PFSK-1 (cell line): ENCODE data around the gene DUSP21. TPM values are rescaled to one million over a fixed set of nuclear protein-coding genes. Genes with fewer than 3 reads are reported as not detected.

Experiments
- FOXP2 ChIP-seq: optimal IDR thresholded peaks from 2 replicates; pipeline ENCODE3; 2011; ENCODE audit warnings: borderline replicate concordance, control low read depth, inconsistent platforms; ENCODE audit not compliant: insufficient read depth; ENCODE audit errors: extremely low read length, extremely low read depth
- POLR2AphosphoS5 ChIP-seq: IDR thresholded peaks from 2 replicates; pipeline ENCODE4 v1.6.1; 2012; ENCODE audit warnings: low read depth, mild to moderate bottlenecking, control low read depth, low read length, moderate library complexity
- SIN3A ChIP-seq: IDR thresholded peaks from 2 replicates; pipeline ENCODE4 v1.6.1; 2012; ENCODE audit warnings: mild to moderate bottlenecking, low read length, moderate library complexity, borderline replicate concordance; ENCODE audit not compliant: insufficient read depth
- TAF1 ChIP-seq: IDR thresholded peaks from 2 replicates; pipeline ENCODE4 v1.6.1; 2012; ENCODE audit warnings: low read length, control low read depth, borderline replicate concordance; ENCODE audit not compliant: insufficient read depth
- polyA plus RNA-seq: library from polyadenylated mRNA; unstranded; fragments of >200 nt; gene quantifications from one replicate; pipeline ENCODE4 v1.2.1, GENCODE V29; 2012; ENCODE audit warnings: low read depth, missing spikeins; ENCODE audit not compliant: insufficient read length
- TF ChIP-seq, protein P1 (sequence below), 2 experiments: IDR thresholded peaks; 2 replicates each; pipeline versions ENCODE4 v1.6.1 to v1.8.0; 2011 to 2012; ENCODE audit warnings: low read depth in 2 of 2, low read length in 2 of 2, control low read depth in 1 of 2, inconsistent platforms in 1 of 2, mild to moderate bottlenecking in 1 of 2, moderate library complexity in 1 of 2; ENCODE audit not compliant: insufficient read depth in 1 of 2

Gene DUSP21
- polyA plus RNA-seq = not detected

DNA sequence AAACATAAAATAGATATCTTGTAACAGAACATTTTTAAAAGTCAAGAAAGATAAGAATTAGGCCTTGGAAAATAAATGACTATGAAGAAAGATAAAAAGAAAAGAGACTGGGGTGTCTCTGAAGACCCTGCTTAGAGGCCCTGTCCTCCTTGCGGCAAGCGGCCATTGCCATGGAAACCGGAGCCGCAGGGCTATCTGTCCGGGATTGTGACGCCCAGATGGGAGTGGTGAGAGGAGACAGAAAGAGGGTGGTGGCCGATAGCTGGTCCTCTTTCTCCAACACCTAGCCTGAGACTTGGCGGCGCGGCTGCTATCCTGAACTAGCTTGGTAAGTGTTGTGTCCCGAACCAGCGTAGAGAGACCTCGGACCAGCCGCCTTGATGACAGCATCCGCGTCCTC is at the start of gene DUSP21:
Gene DUSP21, plus strand, starts transcription at position 269 of the 400 bp plus-strand sequence. Its CDS starts 112 bp downstream, at position 381.
- TF ChIP-seq, protein P1, sequence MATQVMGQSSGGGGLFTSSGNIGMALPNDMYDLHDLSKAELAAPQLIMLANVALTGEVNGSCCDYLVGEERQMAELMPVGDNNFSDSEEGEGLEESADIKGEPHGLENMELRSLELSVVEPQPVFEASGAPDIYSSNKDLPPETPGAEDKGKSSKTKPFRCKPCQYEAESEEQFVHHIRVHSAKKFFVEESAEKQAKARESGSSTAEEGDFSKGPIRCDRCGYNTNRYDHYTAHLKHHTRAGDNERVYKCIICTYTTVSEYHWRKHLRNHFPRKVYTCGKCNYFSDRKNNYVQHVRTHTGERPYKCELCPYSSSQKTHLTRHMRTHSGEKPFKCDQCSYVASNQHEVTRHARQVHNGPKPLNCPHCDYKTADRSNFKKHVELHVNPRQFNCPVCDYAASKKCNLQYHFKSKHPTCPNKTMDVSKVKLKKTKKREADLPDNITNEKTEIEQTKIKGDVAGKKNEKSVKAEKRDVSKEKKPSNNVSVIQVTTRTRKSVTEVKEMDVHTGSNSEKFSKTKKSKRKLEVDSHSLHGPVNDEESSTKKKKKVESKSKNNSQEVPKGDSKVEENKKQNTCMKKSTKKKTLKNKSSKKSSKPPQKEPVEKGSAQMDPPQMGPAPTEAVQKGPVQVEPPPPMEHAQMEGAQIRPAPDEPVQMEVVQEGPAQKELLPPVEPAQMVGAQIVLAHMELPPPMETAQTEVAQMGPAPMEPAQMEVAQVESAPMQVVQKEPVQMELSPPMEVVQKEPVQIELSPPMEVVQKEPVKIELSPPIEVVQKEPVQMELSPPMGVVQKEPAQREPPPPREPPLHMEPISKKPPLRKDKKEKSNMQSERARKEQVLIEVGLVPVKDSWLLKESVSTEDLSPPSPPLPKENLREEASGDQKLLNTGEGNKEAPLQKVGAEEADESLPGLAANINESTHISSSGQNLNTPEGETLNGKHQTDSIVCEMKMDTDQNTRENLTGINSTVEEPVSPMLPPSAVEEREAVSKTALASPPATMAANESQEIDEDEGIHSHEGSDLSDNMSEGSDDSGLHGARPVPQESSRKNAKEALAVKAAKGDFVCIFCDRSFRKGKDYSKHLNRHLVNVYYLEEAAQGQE (IDR thresholded peaks at IDR 0.05; ENCODE audit: insufficient read depth in 1 of 2, low read depth in 2 of 2, low read length in 2 of 2) = no peak

DNA sequence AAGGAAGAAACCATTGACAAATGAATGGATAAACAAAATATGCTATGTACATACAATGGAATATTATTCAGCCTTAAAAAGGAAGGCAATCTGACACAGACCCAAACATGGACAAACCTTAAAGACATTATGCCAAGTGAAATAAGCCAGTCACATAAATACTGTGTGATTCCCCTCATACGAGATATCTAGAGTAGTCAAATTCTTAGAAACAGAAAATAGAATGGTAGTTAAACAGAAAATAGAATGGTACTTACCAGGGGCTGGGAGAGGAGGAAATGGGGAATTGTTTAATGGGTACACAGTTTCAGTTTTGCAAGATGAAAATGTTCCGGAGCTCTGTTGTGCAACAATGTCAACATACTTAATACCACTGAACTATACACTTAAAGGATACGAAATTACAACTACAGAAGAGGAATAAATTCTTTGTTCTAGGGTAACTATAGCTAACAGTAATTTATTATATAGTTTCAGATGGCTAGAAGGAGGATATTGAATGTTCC is 47.8 kb upstream of the DUSP21 start:
- no peak for TF ChIP-seq POLR2AphosphoS5
- TF ChIP-seq, protein P1 (IDR thresholded peaks at IDR 0.05; ENCODE audit: insufficient read depth in 1 of 2, low read depth in 2 of 2, low read length in 2 of 2) = no peak
- TF ChIP-seq FOXP2 = no peak
- no peak for TF ChIP-seq SIN3A
- TF ChIP-seq TAF1 = no peak

DNA sequence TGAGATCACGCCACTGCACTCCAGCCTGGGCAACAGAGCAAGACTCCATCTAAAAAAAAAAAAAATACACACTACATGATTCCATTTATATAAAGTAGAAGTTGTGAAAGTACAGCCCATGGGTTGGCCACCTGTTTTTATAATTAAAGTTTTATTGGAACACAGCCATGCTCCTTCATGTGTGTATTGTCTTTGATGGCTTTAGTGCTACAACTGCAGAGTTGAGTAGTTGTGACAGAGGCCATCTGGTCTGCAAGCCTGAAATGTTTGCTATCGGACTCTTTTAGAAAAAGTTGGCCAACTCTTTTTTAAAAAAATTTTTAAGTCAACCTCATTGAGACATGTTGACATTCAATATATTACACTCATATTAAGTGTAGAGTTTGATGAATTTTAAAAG is 41.2 kb upstream of the DUSP21 start:
- TF ChIP-seq, protein P1 (IDR thresholded peaks at IDR 0.05; ENCODE audit: insufficient read depth in 1 of 2, low read depth in 2 of 2, low read length in 2 of 2) = no peak
- no peak for TF ChIP-seq TAF1
- TF ChIP-seq POLR2AphosphoS5 = no peak
- TF ChIP-seq SIN3A = no peak
- no peak for TF ChIP-seq FOXP2

DNA sequence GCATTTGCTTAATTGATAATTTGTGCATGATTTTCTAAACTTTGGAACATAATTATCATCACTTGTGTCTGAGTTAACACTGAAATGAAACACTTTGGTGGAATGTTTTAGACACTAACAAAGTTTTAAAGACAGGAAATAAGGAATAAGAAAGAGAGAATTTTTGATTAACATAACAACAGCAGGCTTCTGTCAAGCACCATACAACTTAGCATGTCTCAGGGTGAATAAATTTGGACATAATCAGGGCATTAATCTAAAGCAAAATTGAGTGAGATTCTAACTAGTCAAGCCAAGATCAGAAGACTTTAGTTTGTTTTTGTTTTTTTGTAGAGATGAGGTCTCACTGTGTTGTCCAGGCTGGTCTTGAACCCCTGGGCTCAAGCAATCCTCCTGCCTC is 28.1 kb upstream of the DUSP21 start:
- TF ChIP-seq FOXP2 (no peak), TAF1 (no peak), SIN3A (no peak), POLR2AphosphoS5 (no peak)
- TF ChIP-seq, protein P1 (IDR thresholded peaks at IDR 0.05; ENCODE audit: insufficient read depth in 1 of 2, low read depth in 2 of 2, low read length in 2 of 2) = no peak

DNA sequence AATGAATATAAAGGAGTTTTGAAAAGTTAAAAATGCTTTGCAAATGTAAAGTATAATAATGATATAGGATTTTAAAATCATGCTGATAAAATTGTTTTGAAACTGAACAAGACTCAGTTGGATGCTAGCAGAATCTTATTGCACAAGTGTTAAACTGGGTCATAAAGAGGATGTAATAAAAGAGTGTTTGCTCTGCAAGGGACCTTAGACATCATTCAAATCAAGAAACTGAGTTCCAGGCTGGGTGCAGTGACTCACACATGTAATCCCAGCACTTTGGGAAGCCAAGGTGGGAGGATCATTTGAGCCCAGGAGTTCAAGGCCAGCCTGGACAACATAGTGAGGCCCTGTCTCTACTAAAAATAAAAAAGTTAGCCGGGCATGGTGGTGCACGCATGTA is 27.5 kb upstream of the DUSP21 start:
- TF ChIP-seq, protein P1 (IDR thresholded peaks at IDR 0.05; ENCODE audit: insufficient read depth in 1 of 2, low read depth in 2 of 2, low read length in 2 of 2) = no peak
- TF ChIP-seq FOXP2 (no peak), SIN3A (no peak), POLR2AphosphoS5 (no peak), TAF1 (no peak)
